D721Med (cell line): Measurements from ENCODE around the gene SLC7A6.

Source experiments
- DNase-seq: peaks from one replicate; pipeline ENCODE4 v3.0.0; 2011; ENCODE audit warnings: low spot score; ENCODE audit not compliant: insufficient read length
- FAIRE-seq: peaks from 2 replicates; lab custom pipeline; 2011; peaks lifted over from hg19 to GRCh38; lab: Jason Lieb, UNC
- TF ChIP-seq, protein P1 (sequence below): IDR thresholded peaks from 2 replicates; pipeline ENCODE4 v1.5.1; 2012; ENCODE audit warnings: mild to moderate bottlenecking, control low read depth; ENCODE audit not compliant: insufficient read depth; ENCODE audit errors: missing control alignments

Gene SLC7A6

DNA sequence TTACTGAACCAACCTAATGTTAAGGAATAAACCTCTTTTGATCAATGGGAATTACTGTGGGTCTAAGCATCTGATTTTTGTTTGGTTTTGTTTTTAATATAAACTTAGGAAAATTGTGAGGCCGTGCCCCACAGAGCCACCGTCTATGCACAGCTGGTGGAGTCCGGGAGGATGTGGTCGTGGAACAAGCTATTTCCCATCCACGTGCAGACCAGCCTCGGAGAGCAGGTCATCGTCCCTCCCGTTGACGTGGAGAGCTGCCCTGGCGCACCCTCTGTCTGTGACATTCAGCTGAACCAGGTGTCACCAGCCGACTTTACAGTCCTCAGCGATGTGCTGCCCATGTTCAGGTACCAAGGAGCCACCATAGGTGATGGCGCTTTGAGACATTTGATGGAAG, 74.9 kb downstream of the SLC7A6 start:
- TF ChIP-seq, protein P1, sequence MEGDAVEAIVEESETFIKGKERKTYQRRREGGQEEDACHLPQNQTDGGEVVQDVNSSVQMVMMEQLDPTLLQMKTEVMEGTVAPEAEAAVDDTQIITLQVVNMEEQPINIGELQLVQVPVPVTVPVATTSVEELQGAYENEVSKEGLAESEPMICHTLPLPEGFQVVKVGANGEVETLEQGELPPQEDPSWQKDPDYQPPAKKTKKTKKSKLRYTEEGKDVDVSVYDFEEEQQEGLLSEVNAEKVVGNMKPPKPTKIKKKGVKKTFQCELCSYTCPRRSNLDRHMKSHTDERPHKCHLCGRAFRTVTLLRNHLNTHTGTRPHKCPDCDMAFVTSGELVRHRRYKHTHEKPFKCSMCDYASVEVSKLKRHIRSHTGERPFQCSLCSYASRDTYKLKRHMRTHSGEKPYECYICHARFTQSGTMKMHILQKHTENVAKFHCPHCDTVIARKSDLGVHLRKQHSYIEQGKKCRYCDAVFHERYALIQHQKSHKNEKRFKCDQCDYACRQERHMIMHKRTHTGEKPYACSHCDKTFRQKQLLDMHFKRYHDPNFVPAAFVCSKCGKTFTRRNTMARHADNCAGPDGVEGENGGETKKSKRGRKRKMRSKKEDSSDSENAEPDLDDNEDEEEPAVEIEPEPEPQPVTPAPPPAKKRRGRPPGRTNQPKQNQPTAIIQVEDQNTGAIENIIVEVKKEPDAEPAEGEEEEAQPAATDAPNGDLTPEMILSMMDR, result no peak
- FAIRE-seq (no peak), DNase-seq (no peak)

DNA sequence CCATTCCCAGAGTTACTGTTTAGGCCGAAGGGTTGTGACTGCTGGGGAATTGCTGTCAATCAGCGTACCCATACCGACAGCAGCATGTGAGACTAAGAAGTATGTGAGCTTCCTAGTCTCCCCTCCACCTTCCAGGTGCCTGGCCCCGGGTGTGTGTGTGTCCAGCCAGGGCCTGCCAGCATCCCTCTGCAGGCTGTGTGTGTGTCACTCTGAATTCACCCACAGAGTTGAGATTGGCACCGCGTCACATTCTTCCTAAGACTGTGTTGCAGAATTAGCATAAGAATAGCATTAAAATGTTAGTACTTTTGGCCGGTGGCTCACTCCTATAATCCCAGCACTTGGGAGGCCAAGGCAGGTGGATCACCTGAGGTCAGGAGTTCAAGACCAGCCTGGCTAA, 78.3 kb downstream of the SLC7A6 start:
- TF ChIP-seq, protein P1, result no peak
- FAIRE-seq (no peak), DNase-seq (no peak)

DNA sequence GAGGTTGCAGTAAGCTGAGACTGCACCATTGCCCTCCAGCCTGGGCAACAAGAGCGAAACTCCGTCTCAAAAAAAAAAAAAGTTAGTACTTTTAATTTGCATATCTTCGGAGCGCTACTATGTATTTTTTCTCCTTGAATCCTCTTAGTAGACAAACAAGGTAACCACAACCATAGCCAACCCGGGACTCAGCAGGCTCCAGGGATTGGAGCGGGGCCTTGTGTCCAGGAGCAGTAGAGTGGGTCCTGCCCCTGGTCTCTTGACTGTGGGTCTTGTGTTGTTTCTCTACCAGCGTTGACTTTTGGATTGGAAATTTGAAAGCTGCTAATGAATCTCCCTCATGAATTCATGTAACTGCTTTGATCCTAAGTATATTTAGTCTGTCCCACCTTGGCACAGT, 78.8 kb downstream of the SLC7A6 start:
- TF ChIP-seq, protein P1, result no peak
- DNase-seq, result no peak
- FAIRE-seq, result no peak

DNA sequence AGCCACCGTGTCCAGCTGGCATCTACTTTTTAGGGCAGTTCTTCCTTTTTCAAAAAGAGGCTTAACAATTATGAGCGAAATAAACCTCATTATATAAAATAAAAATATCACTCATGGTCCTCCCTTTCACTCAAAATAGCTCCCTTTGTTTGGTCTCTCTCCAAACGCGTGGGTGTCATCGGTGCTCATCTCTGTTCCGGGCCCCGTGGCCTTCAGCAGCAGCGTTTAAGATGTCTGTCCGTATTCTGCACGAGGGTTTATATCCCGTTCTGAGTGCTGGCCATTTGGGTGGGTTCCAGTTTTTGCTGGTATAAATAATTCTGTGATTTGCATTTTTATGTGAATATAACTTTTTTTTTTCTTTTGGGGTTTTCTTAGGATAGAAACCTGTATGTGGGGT, 79.9 kb downstream of the SLC7A6 start:
- DNase-seq, result no peak
- TF ChIP-seq, protein P1, result no peak
- FAIRE-seq, result no peak

DNA sequence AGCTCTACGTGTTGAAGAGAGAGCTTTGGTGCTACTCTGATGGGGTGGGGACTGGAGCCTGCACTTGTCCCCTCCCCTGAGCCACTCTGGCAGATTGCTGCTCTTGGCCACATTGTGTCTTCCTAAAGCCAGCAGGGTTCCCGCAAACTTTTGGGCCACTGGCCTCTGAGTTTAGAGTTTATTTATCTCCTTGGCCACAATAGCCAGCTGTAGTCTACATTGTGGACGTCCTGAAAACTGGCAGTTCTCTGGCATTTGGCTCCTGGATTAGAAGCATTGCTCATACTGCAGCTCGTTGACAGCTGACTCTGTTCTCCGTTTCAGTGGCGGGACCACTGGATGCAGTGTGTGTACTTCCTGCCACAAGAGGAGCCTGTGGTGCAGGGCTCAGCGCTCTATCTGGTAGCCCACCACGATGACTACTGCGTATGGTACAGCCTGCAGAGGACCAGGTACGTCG, 81.1 kb downstream of the SLC7A6 start:
- TF ChIP-seq, protein P1, result no peak
- no peak for FAIRE-seq
- DNase-seq, result no peak

DNA sequence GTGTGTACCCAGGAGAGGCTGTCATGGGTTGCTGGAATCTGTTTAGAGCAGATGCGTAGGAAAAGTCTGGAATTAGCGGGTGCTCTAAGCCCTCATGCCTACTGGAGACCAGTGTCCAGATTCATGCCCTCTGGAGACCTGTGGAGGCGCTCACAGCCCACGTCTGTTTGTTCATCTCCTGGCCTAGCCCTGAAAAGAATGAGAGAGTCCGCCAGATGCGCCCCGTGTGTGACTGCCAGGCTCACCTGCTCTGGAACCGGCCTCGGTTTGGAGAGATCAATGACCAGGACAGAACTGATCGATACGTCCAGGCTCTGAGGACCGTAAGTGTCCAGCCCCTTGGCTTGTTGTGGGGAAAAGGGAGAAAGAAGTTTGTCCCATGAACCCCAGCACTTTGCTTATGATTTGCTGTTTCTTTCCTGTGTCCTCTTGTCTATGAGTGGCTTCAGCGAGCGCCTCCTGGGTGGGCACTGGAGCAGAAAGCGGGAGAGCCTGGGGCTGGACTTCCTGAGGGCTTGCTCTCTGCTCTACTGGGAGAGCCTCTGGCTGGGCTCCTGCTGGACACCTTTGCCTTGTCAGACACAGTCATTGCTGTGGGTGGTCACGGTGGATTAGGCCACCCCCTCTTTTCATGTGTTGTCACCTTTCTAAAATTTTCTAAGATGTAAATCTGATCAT, 81.8 kb downstream of the SLC7A6 start:
- TF ChIP-seq, protein P1, result no peak
- FAIRE-seq, result no peak

DNA sequence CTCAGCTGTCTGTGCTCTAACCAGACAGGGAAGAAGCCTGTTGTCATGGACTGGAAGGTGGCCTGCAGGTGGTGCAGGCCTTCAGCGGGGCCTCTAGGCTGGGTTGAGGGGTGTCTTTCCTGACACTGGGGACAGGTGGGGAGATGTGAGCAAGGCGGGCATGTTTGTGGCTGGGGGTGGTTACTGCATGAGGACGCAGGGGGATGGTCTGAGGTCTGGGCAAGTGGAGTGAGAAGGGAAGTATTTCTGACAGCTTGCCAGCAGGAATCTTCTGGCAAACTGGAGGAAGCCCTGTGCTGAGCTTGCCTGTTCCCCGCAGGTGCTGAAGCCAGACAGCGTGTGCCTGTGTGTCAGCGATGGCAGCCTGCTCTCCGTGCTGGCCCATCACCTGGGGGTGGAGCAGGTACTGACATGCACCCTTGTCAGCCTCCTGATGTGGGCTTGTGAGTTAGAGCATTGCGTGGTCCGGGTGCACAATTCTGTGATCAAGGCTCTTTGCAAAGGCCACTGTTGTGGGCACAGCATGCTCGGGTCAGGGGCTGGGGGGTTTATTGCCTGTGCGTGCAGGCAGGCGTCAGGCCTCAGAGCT, 82.7 kb downstream of the SLC7A6 start:
- DNase-seq, result no peak
- no peak for FAIRE-seq
- TF ChIP-seq, protein P1, result no peak

More for the DNA sequence above, 81.8 kb downstream of the SLC7A6 start:
- no peak for DNase-seq
